Stimulated activated CD8-positive, alpha-beta memory T cell treated with anti-CD3 and anti-CD28 coated beads, Interleukin-12 subunit alpha, Interleukin-12 subunit beta, amount 100 ng/mL, for 4 hours (primary cell): ENCODE measurements around the gene PTPRT.

Experiments used
- DNase-seq: peaks from one replicate; pipeline ENCODE4 v3.0.0-alpha.2; 2020; ENCODE audit warnings: low read depth

PTPRT gene

GRCh38 chr20:42191140-42191860 is 998.4 kb downstream of the PTPRT start:
- DNase-seq = no peak

- DNase-seq = no peak
Measured at GRCh38 chr20:42190084-42190483, 999.6 kb downstream of the PTPRT start.

- DNase-seq = no peak
Measured at GRCh38 chr20:42186337-42186736, 1003.4 kb downstream of the PTPRT start.

- DNase-seq = no peak
Measured at GRCh38 chr20:42183147-42183546, 1006.6 kb downstream of the PTPRT start.

- no peak for DNase-seq
Measured at GRCh38 chr20:42181064-42181463, 1008.6 kb downstream of the PTPRT start.

GRCh38 chr20:42179768-42180167 is 1009.9 kb downstream of the PTPRT start:
- no peak for DNase-seq

- no peak for DNase-seq
Measured at GRCh38 chr20:42173440-42173839, 1016.3 kb downstream of the PTPRT start.

GRCh38 chr20:42164121-42164890 is 1025.4 kb downstream of the PTPRT start:
- DNase-seq = no peak

GRCh38 chr20:42161228-42161829 is 1028.4 kb downstream of the PTPRT start:
- no peak for DNase-seq

GRCh38 chr20:42159808-42160207 is 1029.9 kb downstream of the PTPRT start:
- DNase-seq = no peak

- no peak for DNase-seq
Measured at GRCh38 chr20:42158272-42158671, 1031.4 kb downstream of the PTPRT start.

GRCh38 chr20:42155586-42155985 is 1034.1 kb downstream of the PTPRT start:
- DNase-seq = no peak

- DNase-seq = no peak
Measured at GRCh38 chr20:42152575-42152974, 1037.1 kb downstream of the PTPRT start.

GRCh38 chr20:42150230-42150629 is 1039.5 kb downstream of the PTPRT start:
- no peak for DNase-seq

GRCh38 chr20:42138729-42139128 is 1051.0 kb downstream of the PTPRT start:
- DNase-seq = no peak

GRCh38 chr20:42134265-42135098 is 1055.2 kb downstream of the PTPRT start:
- no peak for DNase-seq

GRCh38 chr20:42130810-42131596 is 1058.7 kb downstream of the PTPRT start:
- no peak for DNase-seq

- no peak for DNase-seq
Measured at GRCh38 chr20:42125426-42125825, 1064.3 kb downstream of the PTPRT start.

- DNase-seq = no peak
Measured at GRCh38 chr20:42123981-42124473, 1065.7 kb downstream of the PTPRT start.

- DNase-seq = no peak
Measured at GRCh38 chr20:42118409-42119125, 1071.1 kb downstream of the PTPRT start.

GRCh38 chr20:42118001-42118400 is 1071.7 kb downstream of the PTPRT start:
- DNase-seq = no peak
